Astrocyte of the hippocampus (primary cell): ENCODE results near the gene PARD3B.
"Not testable (repeated sequence)": the region's sequence is repeated elsewhere in the genome, so short reads cannot be mapped to it uniquely, and the experiment has no call there.

Source experiments
- DNase-seq: peaks from one replicate; pipeline ENCODE4 v3.0.0; 2011; ENCODE audit warnings: low read depth, low spot score

PARD3B gene

DNA sequence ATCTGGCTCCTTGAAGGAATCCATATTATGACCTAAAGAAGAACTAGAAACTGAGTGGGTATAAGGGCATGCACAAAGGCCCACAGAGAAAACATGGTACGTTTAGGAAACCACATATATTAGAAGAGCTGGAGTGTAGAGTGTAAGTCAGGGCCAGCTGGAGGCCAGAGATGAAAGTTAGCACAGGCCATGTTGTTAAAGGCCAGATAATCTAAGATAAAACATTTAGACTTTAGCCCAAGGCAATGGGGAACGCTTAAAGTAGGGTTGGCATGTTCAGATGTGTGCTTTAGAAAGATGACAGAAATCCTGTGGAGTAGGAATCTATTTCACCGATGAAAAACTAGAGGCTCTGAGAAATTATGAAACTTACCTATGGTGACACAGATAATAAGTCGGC, 907.9 kb downstream of the PARD3B start:
- DNase-seq: no peak

DNA sequence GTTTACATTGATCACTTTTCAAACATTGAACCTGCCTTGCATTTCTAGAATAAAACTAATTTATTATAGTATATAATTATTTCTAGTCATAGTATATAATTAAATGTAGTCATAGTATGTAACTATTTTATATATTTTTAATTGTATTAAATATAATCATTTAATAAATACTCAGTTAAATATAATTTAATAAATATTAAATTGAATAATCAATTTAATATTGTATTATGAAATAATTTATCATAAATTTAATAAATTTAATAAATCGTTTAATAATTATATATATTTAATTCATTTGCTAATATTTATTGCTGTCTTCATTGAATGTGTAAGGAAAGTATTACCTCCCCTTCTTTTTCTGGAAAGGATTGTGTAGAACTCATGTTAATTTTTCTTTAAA, 911.4 kb downstream of the PARD3B start:
- DNase-seq: no peak

DNA sequence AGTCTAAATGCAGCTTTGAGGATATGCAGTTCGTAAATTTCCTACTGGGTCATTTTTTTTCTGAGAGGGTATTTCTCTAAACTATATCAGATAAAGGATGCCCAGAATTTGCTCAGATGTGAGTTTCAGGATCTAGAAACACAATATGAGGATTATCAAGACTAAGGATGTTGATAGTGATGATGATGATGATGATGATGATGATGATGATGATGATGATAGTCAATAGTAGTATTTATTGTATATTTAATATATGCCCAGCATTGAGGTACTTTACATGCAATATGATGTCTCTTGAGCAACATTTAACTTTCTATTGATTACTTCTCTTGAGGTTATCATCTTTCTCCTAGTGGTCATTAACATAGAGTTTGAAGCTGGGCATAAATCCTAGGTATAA, 914.9 kb downstream of the PARD3B start:
- DNase-seq: no peak

DNA sequence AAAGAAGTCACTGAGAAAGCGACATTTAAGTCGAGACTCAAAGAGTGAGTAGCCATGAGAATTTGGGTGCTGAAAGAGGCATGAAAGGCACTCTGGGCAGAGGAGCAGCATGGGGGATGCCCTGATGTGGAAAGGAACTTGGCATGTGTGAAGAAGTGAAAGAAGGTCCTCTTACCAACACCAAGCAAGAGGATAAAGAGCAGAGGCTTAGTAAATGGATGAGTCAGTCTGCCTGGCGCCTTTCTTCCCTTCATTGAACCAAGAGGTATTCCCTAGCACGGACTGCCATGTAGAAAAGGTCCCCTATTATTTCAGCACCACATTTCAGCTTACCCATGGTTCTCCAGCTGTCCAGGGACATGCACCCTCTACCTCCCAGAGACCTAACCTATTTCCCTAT, 915.9 kb downstream of the PARD3B start:
- peak; percentile 51 for DNase-seq

DNA sequence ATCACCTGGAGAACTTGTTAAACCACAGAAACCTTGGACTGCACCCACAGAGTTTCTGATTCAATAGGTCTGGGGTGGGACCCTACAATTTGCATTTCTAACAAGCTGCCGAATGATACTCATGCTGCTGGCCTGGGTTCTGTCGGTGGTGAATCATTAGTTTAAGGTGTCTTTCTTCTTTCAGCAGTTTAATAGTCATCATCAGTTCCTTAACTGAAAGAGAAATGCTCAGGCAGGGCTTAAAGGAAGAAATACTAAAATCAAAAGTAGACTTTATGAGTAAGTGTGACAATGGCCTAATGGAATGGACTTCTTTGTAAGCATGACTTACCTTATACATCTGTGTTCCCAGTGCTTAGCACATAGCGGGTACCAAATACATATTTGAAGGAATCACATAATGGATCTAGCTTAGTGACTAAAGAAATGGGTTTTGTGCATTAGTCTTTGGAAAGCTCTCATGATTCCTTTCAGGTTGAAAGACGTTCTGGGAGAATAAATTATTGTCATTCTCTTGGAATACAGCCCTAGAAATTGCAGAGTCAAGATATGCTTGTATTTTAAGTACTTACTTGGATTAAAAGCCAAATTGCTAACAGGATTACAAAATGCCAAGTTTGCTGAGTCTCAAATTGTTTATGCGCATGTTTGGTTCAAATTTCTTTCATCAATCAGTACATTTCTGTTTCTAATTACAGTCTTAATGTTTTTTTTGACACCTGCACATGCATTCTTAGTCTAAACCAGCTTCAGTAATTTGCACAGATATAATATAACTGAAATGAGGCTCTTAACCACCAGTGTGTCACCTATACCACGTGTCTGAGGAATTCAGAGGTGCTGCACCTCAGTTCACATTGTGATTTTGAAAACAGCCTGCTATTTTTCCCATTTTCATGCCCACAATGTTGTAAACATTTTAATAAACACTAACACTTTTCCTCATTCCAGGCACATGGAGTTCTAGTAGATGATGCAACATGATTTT, 916.7 kb downstream of the PARD3B start:
- DNase-seq: peak; percentile 13

DNA sequence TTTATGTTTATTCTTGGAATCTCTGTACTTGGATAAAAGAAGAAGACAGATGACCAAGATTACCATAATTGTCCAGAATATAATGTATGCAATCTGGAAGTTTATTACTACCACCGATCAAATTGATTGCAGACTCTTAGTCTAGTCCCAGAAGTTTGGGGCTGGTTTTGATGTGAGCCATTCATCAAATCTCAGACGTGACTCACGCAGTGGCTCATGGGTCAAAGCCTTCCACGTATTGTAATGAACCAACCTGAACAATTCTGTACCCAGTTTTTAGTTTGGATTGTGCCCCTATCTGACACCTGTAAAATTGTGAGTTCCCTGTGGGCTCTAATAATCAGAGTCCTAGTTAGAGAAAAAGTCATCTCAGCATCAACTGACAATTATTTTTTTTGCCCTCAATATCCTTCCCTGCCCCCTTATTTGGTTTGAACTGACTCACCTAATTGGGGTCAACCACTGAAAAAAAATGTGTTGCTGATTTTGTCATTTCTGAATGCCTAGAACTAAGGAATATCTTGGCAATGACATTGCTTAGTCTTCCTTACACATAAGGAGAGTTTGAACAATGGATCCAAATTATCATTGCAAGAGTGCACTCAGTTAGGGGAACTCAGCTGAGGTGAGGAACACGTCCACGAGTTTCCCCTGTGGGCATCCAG, 917.5 kb downstream of the PARD3B start:
- DNase-seq: no peak

DNA sequence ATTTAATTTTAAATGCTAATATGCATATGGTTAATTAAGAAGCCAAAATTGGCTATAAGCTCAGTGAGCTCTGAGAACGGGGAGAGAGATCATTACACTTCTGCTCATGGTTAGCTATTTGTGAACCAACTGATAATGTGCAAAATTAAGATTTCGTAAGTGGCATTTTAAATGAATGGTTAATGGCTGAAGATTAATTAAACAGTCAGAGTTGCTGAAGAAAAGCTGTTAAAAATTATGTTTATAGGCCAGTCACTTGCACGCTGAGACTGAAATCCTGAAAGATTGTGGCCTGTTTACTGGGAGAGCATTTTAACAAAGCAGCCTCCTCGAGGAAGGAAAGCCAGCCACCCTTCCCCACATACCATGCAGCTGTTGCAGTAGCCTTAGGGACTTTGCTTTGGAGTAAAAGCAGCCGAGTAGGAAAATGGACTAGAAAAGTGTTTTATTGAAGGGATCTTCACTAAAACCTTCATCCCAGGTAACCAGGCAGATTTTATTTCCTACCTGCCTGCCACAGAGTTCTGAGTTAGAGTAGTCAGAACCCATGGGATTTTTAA, 918.3 kb downstream of the PARD3B start:
- DNase-seq: no peak

DNA sequence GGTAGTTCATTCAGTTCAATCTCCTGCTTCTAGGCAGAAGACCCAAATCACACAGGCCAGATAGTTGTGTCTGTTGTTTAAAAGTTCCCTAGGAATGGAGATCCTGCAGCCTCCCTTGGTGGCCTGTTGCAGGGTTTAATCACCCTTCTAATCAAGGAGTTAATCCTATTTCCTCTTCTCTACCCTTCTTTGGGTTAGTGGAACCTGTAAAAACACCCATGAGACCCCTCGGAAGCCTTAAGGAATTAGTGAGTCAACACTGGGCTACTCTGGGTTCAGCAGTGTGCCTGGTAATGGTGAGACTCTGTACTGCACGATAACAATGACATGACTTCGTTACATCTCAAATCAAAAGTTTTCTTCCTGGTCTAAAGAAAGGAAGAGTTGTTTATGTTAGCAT, 919.4 kb downstream of the PARD3B start:
- no peak for DNase-seq

DNA sequence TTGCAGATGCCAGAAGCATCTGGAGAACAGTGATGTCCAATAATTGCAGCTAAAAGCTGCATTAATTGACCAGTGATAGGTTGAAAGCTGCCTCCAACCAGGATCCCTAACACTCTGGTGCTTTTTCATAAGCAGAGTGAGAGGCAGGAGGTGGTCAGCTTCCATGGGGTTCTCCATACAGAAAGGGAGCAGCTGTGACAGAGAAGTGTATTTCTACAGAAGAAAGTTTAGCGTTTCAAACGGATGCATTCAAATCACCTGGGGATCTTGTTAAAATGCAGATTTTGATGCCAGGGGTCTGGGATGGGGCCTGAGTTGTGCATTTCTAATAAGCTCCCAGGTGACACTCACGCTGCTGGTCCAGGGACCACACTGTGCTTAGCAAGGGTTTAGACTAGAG, 920.5 kb downstream of the PARD3B start:
- DNase-seq: no peak

DNA sequence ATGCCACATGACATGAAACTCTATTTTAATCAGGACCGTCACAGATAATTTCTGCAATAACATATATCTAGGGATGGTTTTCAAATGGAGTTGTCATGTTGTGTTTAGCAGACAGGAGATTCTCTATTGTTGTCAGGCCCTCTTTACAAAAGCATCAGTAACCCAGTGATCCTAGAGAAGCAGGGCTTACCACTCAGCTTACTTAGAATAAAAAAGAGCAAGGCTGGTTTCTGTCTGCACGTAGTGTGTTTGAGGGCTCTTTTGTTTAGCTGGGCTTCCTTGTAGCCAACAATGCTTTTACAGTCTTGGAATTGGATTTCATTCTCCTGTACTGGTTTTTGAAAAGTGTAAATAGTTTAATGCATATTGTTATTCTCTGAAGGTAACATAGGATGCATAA, 926.5 kb downstream of the PARD3B start:
- DNase-seq: no peak

DNA sequence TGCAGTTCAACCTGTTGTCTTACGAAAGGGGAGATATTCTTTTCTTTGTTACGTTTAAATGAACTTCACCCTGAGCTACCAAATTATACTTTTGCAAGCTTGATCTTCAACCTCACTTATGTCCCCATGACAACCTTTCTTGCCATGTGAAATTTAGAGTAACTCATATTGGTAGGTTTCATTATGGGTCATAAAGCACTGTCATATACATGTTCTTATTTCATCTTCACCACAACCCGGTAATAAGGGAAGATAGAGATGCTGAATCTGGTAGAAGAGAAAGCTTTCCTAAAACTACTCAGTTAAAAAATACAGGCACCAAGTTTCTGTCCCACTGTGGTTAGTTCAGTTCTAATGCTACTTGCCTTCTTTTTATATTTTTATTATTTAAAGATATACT, 928.5 kb downstream of the PARD3B start:
- DNase-seq: no peak

DNA sequence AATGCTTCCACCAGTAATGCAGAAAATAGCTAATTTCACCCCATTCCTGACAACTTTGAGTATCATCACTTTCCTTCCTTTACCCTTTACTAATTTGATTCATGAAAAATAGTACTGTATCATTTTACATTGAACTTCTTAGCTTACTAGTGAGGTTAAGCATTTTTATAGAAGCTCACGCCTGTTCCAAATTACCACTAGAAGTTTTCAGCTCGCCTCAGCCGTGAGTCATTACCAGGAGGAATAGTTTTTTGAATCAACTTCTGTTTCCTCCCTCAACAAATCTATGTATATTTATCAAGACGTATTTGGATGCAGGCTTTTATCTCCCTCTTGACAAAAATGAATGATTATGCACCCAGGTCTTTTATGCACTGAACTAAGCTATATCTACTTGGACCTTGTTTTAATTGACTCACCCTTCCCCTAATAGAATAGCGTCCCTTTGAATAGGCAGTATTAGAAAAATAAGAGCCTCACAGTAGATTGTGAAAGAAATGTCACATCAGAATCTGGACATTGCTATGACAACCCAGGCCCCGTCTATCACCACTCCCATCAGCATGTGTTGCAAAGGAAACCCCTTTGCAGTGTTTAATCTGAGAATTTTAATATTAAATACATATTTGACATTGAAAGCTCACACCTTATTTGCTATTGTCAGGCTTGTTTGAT, 929.6 kb downstream of the PARD3B start:
- peak; percentile 61 for DNase-seq

DNA sequence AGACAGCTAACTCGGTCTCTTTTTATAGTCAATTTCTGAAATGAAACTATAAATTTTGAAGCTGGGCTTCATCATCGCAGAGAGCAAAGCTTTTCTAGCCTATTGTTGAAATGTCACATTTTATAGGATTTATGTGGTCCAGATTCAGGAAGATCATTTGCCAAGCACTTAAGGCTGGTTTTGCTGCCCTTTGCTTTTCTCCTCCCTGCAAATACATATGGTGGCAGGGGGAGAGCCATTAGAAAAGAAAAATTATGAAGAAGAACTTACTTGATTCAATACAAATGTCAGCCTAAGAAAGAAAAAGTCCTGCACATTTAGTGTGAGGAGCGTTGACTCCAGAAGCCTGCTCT, 930.1 kb downstream of the PARD3B start:
- DNase-seq: no peak

DNA sequence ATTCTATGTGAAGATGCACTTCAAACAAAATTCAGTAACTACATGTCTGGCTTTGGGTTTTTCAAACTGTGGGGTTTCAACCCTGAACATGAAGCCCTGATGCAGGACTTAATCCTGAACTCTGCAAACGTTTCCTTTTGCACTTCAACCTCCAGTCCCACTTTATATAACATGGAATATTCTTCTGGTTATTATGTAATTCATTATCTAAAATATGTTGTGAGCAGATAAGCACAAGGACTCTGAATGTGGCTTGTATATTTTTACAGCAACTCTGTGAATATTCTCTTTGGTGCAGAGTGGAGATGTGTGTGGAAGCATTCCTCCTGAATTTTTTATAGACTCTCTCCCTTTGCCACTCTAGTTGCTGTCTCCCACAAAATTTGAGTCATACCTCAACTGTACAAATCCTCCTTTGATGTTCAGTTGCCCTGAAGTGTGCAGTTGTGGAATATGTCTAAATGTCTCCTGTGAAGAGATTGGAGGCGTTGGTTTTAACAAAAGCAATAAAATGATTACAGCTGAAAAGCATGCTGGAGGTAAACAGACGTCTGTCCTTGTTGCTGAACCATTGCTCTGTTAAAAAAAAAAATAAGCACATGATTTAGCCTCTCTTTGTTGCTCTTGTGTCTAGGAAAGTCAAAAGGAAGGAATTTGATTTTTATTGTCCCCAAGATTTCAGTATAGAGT, 931.9 kb downstream of the PARD3B start:
- DNase-seq: peak; percentile 58

DNA sequence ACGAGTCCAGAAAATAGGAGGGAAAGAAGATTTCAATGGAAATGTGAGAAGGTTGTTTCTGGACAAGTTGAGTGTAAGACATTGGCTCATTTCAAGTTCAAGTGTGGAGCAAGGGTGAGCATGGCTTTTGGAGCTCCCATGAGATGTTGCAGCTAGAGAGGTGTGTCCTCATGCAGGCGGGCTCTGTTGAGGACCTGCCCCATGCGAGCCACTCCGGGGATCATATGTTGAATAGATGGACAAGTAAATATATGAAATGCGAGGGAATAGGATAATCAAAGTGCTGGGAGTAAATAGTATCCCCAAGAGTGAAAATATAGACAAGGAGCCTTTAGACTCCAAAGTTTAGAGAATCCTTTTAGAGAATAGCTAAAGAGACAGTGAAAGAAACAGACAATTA, 936.6 kb downstream of the PARD3B start:
- no peak for DNase-seq

DNA sequence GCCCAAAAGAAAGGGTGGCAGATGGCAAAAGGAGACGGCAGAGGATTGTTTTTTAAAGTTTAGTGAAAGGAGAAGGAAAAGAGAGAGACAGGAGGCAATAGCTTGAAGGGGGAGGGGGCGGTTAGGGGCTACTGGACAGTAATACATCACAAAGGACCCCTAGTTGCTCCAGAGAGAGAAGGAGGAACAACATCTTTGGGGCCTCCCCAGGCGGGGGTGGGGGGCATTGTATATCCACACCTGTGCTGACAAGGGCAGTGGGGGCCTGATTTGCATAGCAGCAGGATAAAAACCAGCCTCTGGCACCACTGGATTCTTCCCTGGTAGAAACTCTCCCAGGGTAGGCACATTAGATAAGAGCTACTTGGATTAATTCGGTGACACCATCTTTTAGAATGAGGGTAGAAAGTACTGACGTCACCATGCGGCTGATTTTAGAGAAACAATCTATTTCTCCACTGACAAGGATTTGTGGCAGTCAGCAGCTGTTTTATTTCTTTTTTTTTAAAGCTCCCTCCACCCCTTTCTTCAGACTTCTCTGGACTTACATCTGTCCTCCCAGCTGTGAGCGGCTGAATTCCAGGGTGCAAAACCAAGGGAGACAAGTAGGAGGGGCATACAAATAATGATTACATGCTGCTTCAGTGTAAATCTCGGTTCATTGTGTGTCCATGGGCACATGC, 937.3 kb downstream of the PARD3B start:
- no peak for DNase-seq

DNA sequence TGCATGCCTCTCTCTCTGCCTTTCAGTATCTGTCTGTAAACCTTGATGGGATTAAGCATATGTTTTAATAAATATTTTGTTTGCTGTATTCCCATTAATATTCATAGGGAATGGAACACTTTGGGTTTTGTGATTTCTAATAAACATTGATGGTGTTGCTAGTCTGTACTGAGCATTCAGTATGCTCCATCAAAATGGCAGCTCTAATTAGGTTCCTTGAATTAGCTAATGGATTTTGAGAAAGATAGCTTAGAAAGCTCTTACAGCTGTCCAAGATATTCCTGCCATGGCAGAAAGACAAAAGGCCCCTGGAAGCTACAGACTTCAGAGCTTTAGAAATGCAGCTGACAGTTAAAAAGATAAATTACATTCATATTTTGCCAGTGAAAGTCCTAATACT, 937.8 kb downstream of the PARD3B start:
- DNase-seq: no peak

DNA sequence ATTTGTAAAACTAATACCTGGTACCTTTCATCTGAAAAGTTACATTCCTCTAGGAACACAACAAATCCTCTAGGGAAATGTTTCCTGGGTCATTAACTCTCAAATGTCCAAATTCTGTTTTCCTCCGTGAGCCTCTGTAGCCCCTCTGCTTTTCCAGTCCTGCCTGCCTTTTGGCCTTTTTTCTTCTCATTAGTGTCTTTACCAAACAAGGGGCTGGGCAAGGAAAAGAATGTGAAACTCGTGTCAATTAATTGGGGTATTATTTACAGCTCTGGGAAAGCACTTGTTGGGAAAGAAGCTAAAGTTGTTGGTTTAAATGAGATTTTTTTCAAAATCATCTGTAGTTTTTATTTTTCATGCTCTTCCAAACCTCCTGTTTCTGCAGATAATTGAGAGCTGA, 938.9 kb downstream of the PARD3B start:
- DNase-seq: no peak

DNA sequence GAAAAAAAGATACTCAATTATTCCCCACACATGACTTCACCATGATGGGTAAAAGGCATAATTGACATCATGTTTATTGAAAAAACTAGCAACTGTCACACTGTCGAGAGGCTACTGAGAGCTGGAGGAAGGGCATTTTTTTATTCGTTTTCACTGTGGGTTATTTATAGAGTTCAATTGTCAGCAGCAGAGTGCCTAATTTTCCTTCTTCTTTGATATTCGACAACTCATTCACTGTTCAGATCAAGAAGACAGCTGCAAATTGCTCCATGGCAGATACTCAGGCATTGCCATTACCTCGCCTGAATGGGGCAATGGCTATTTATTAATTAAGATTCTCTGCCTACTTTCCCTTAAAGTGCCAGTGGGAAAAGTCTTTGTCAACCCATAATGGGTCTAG, 939.5 kb downstream of the PARD3B start:
- DNase-seq: no peak

DNA sequence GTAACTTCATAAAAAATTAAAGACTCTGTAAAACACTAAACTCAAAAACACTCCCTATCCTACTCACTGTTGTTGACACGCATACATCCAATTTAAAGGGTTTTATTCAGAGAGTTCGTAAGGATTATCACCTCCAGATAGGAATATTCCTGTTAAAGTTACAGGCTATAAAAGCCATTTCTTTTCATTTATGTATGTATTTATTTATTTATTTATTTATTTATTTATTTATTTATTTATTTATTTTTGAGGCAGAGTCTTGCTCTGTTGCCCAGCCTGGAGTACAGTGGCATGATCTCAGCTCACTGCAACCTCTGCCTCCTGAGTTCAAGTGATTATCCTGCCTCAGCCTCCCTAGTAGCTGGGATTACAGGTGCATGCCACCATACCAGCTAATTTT, 948.3 kb downstream of the PARD3B start:
- not testable (repeated sequence) for DNase-seq
